Amygdala (tissue), 56 donors: Measurements from ENCODE around the gene UNC5C.

ENCODE experiments used
- DNase-seq, 56 donors: peaks; one replicate each; lab custom pipeline; 2025; lab: John Stamatoyannopoulos, UW

UNC5C gene

GRCh38 chr4:95288552-95288951, 260.2 kb downstream of the UNC5C start:
- DNase-seq: no peak

- no peak for DNase-seq
Observed at GRCh38 chr4:95285797-95286196, 263.0 kb downstream of the UNC5C start.

- no peak for DNase-seq
Observed at GRCh38 chr4:95284655-95285054, 264.1 kb downstream of the UNC5C start.

GRCh38 chr4:95283320-95283719, 265.5 kb downstream of the UNC5C start:
- peak in 1 of 56 donors; percentile 3 for DNase-seq

GRCh38 chr4:95272797-95273196, 276.0 kb downstream of the UNC5C start:
- peak in 2 of 56 donors; percentile 6 to 13 for DNase-seq

- DNase-seq: no peak
Observed at GRCh38 chr4:95272036-95272435, 276.7 kb downstream of the UNC5C start.

- no peak for DNase-seq
Observed at GRCh38 chr4:95268819-95269565, 279.8 kb downstream of the UNC5C start.

- DNase-seq: no peak
Observed at GRCh38 chr4:95267081-95267480, 281.7 kb downstream of the UNC5C start.

- DNase-seq: no peak
Observed at GRCh38 chr4:95265814-95266740, 282.7 kb downstream of the UNC5C start.

GRCh38 chr4:95264843-95265242, 283.9 kb downstream of the UNC5C start:
- no peak for DNase-seq

- peak in 4 of 56 donors; percentile 6 to 29 (median 16) for DNase-seq
Observed at GRCh38 chr4:95263960-95264359, 284.8 kb downstream of the UNC5C start.

- no peak for DNase-seq
Observed at GRCh38 chr4:95263391-95263790, 285.4 kb downstream of the UNC5C start.

GRCh38 chr4:95256108-95256835, 292.5 kb downstream of the UNC5C start:
- no peak for DNase-seq

GRCh38 chr4:95255396-95256107, 293.2 kb downstream of the UNC5C start:
- peak in 6 of 56 donors; percentile 14 to 37 (median 23) for DNase-seq

- no peak for DNase-seq
Observed at GRCh38 chr4:95251568-95251967, 297.2 kb downstream of the UNC5C start.

GRCh38 chr4:95250544-95251137, 298.1 kb downstream of the UNC5C start:
- no peak for DNase-seq

- no peak for DNase-seq
Observed at GRCh38 chr4:95249426-95250021, 299.2 kb downstream of the UNC5C start.

GRCh38 chr4:95248720-95249425, 299.9 kb downstream of the UNC5C start:
- DNase-seq: no peak

- no peak for DNase-seq
Observed at GRCh38 chr4:95243892-95244291, 304.9 kb downstream of the UNC5C start.
